Muscle of arm (tissue), 14 donors: ENCODE results near the gene KRTAP9-2. TPM values are rescaled to one million over a fixed set of nuclear protein-coding genes. Genes with fewer than 3 reads are reported as not detected.
A peak's percentile ranks its signal among the peaks of the same experiment; 100 is the strongest.
"Not testable (repeated sequence)": the region's sequence is repeated elsewhere in the genome, so short reads cannot be mapped to it uniquely, and the experiment has no call there.

Source experiments
- DNase-seq: peaks from one replicate; pipeline ENCODE4 v3.0.0-alpha.2; 2013
- long read RNA-seq, 11 donors: transcript quantifications; one replicate each; lab custom pipeline, GENCODE V29; 2026
- polyA plus RNA-seq, 12 donors: library from polyadenylated mRNA; unstranded; fragments of 120-200 nt; gene quantifications; one replicate each; pipeline ENCODE4 v1.2.1, GENCODE V29; 2013; ENCODE audit not compliant: insufficient read length in 12 of 12

KRTAP9-2 gene
- polyA plus RNA-seq = not detected
- long read RNA-seq, donor 1 = 0 reads
- long read RNA-seq, donor 2 = 0 reads
- long read RNA-seq, donor 3 = 0 reads
- long read RNA-seq, donor 4 = 0 reads
- long read RNA-seq, donor 5 = 0 reads
- long read RNA-seq, donor 6 = 0 reads
- long read RNA-seq, donor 7 = 0 reads
- long read RNA-seq, donor 8 = 0 reads
- long read RNA-seq, donor 9 = 0 reads
- long read RNA-seq, donor 10 = 0 reads
- long read RNA-seq, donor 11 = 0 reads

GRCh38 chr17:41226598-41227095 lies at the start of gene KRTAP9-2:
Gene KRTAP9-2, plus strand, starts transcription at chr17:41226648. Its CDS starts 7 bp downstream, at chr17:41226655.
- not testable (repeated sequence) for DNase-seq

- DNase-seq = no peak
Observed at GRCh38 chr17:41176744-41177387, 49.6 kb upstream of the KRTAP9-2 start.

GRCh38 chr17:41177727-41178271 lies 48.6 kb upstream of the KRTAP9-2 start, which contains the start of gene KRTAP4-2:
Gene KRTAP4-2, minus strand, starts transcription at chr17:41178221. Its CDS starts 57 bp downstream, at chr17:41178164.
- no peak for DNase-seq

GRCh38 chr17:41178341-41178740 lies 48.1 kb upstream of the KRTAP9-2 start:
- DNase-seq = no peak

GRCh38 chr17:41178843-41179616 lies 47.4 kb upstream of the KRTAP9-2 start:
- no peak for DNase-seq

GRCh38 chr17:41184480-41184961 lies 41.9 kb upstream of the KRTAP9-2 start, which contains the start of gene KRTAP4-1:
Gene KRTAP4-1, minus strand, starts transcription at chr17:41184911. Its CDS starts 57 bp downstream, at chr17:41184854.
- no peak for DNase-seq

GRCh38 chr17:41185001-41185400 lies 41.4 kb upstream of the KRTAP9-2 start:
- DNase-seq = no peak

- no peak for DNase-seq
Observed at GRCh38 chr17:41186872-41187271, 39.6 kb upstream of the KRTAP9-2 start.

GRCh38 chr17:41189837-41190318 lies 36.6 kb upstream of the KRTAP9-2 start, which contains the start of gene KRTAP9-1:
Gene KRTAP9-1, plus strand, starts transcription at chr17:41189887. Its CDS starts 0 bp downstream, at chr17:41189887.
- not testable (repeated sequence) for DNase-seq

GRCh38 chr17:41190328-41190727 lies 36.1 kb upstream of the KRTAP9-2 start:
- no peak for DNase-seq

- no peak for DNase-seq
Observed at GRCh38 chr17:41196068-41196467, 30.4 kb upstream of the KRTAP9-2 start.

GRCh38 chr17:41199421-41200078 lies 26.9 kb upstream of the KRTAP9-2 start:
- no peak for DNase-seq

GRCh38 chr17:41211845-41212466 lies 14.5 kb upstream of the KRTAP9-2 start:
- peak; percentile 1 for DNase-seq

- DNase-seq = peak; percentile 1
Observed at GRCh38 chr17:41212524-41213169, 13.8 kb upstream of the KRTAP9-2 start.

GRCh38 chr17:41215681-41216080 lies 10.8 kb upstream of the KRTAP9-2 start:
- DNase-seq = no peak

- DNase-seq = no peak
Observed at GRCh38 chr17:41223821-41224220, 2.6 kb upstream of the KRTAP9-2 start.

GRCh38 chr17:41226051-41226450 lies 397 bp upstream of the KRTAP9-2 start:
- DNase-seq = no peak

GRCh38 chr17:41230094-41230493 lies 3.6 kb downstream of the KRTAP9-2 start:
- no peak for DNase-seq

GRCh38 chr17:41231731-41232130 lies 5.3 kb downstream of the KRTAP9-2 start:
- DNase-seq = no peak
